ENCODE results near the gene ITGAL.

ITGAL gene

GRCh38 chr16:30526137-30526822 is 53.7 kb downstream of the ITGAL start, which contains the start of gene ZNF768:
Gene ZNF768 (minus strand): TSS chr16:30526566. CDS start chr16:30526413, 153 bp downstream.
- in situ Hi-C loops (cut with MboI; ENCODE audit: low sequenced_read_pairs, unreplicated experiment), result loop anchor here (10.0 kb wide), 1 partner anchor 91 kb away; the partner anchor contains the start of gene DCTPP1
- peak; percentile 88 for DNase-seq (ENCODE audit: low spot score)
- TF ChIP-seq CTCF (IDR thresholded peaks at IDR 0.05; ENCODE audit: borderline replicate concordance, control extremely low read depth, extremely low read depth, insufficient read depth, missing control alignments), result no peak

- peak; percentile 97 for DNase-seq (ENCODE audit: low spot score)
- no peak for TF ChIP-seq CTCF (IDR thresholded peaks at IDR 0.05; ENCODE audit: borderline replicate concordance, control extremely low read depth, extremely low read depth, insufficient read depth, missing control alignments)
- in situ Hi-C loops (cut with MboI; ENCODE audit: low sequenced_read_pairs, unreplicated experiment), result loop anchor here (10.0 kb wide), 1 partner anchor 92 kb away; the partner anchor contains the start of gene DCTPP1
Measured at GRCh38 chr16:30526823-30527634, 54.5 kb downstream of the ITGAL start.

GRCh38 chr16:30527635-30528178 is 55.2 kb downstream of the ITGAL start:
- DNase-seq (ENCODE audit: low spot score), result peak; percentile 68
- in situ Hi-C loops (cut with MboI; ENCODE audit: low sequenced_read_pairs, unreplicated experiment), result loop anchor here (10.0 kb wide), 1 partner anchor 93 kb away; the partner anchor contains the start of gene DCTPP1
- no peak for TF ChIP-seq CTCF (IDR thresholded peaks at IDR 0.05; ENCODE audit: borderline replicate concordance, control extremely low read depth, extremely low read depth, insufficient read depth, missing control alignments)

GRCh38 chr16:30528799-30529457 is 56.4 kb downstream of the ITGAL start:
- in situ Hi-C loops (cut with MboI; ENCODE audit: low sequenced_read_pairs, unreplicated experiment), result loop anchor here (10.0 kb wide), 1 partner anchor 94 kb away; the partner anchor contains the start of gene DCTPP1
- TF ChIP-seq CTCF (IDR thresholded peaks at IDR 0.05; ENCODE audit: borderline replicate concordance, control extremely low read depth, extremely low read depth, insufficient read depth, missing control alignments), result no peak
- DNase-seq (ENCODE audit: low spot score), result no peak

- in situ Hi-C loops (cut with MboI; ENCODE audit: low sequenced_read_pairs, unreplicated experiment), result no loop called here
- no peak for TF ChIP-seq CTCF (IDR thresholded peaks at IDR 0.05; ENCODE audit: borderline replicate concordance, control extremely low read depth, extremely low read depth, insufficient read depth, missing control alignments)
- DNase-seq (ENCODE audit: low spot score), result no peak
Measured at GRCh38 chr16:30530163-30531037, 57.9 kb downstream of the ITGAL start.
